NOMO-1 (cell line): ENCODE results near the gene HOXA4.

ENCODE experiments used
- DNase-seq, 2 experiments: peaks; one replicate each; lab custom pipeline; 2025; ENCODE audit not compliant: unreplicated experiment in 2 of 2; lab: John Stamatoyannopoulos, UW

Gene HOXA4

DNA sequence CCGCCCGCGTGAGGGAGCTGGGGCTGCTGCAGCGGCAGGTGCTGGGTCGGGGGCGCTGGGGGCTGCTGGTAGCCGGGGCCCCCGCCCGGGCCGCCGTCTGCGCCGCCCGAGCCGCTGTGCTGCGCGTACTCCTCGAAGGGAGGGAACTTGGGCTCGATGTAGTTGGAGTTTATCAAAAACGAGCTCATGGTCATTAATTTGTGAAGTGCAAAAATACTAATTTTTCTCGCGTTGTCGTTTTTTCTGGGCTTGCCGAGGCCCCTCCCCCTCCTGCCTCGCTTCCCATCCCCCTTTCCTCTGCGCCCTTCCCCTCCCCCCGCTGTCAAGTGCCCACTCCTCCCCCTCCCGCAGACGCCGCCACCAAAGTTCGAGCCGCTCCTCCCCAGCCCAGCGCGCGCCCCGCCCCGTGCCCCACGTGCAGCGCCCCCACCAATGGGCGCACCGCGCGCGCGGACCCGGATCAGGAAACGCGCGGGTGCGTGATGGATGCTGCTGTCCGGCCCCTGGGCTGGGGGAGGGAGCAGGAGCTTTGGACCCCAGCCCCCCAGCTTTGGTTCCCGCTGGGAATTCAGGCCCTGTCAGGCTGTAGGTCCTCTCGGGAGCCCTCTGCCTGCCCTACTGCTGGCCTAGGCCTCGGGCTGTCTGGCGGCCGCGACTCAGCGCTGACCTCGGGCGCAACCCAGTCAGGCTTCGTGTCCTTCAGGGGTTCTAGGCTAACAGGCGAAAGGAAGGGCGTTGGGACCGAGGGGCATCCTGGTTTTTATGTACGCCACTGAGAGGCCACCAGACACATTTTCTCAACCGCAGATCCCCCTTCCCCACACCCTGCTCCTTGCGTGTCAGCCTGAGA, at the start of gene HOXA4:
Gene HOXA4, minus strand, starts transcription at position 218 of the 850 bp plus-strand sequence. Its CDS starts 24 bp downstream, at position 194.
- DNase-seq: no peak

DNA sequence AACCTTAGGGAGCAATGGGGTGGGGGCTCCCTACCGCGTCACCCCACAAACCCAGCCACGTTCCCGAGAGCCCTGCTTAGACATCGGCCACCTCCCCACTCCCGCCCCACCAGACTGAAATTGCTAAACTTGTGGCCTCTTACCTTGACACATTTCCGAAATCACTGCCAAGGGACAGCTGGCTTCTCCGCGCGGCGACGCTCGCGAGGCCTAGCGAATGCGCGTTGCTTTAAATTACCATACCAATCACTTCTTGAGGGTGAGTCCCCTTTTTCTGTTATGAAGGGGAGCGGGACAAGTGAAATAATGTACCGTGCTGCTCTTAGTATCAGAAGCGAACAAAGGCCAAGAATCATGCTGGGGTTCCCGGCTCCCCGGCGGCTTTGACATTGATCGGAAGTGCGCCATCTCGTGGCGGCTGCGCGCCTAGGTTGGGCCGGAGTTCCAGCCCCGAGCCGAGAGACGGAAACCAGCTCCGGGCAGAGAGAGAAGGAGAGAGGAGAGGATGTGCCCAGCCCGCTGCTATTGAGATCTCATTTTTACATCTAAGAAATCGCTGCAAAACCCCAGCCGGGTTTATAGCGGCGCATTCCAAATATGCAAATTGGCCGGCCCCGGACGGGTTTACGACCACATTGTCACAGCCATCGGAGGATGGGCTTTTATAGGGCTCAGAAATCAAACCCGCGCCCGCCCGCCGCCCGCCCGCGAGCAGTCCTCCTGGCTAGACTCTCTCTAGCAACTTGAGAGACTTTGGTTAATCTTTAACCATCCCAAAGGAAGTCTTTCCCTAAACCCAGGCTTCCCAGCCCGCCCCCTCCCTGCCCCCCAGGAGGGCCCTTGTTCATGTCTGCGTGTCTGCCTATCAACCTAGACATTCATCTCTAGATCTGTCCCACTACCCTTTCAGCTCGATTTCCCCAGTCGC, 49.2 kb upstream of the HOXA4 start:
- peak; percentile 63 to 68 for DNase-seq

DNA sequence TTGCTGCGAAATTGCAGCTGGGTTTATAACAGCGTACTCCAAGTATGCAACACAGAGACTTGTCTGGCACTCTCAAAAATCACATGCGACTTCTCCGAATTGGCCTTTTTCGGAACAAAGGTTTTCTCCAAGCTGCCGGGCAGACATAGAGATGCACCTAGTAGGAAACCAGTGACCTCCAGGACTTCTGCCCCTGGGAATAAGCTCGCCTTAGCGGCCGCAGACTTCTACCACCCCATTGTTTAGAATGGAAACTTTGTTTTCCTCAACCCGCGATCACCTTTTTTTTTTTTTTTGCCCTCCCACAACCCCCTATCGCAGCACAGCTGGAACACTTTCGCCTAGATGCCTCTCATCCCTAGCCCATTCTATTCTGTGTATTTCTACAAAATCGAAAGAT, 48.5 kb upstream of the HOXA4 start:
- no peak for DNase-seq

DNA sequence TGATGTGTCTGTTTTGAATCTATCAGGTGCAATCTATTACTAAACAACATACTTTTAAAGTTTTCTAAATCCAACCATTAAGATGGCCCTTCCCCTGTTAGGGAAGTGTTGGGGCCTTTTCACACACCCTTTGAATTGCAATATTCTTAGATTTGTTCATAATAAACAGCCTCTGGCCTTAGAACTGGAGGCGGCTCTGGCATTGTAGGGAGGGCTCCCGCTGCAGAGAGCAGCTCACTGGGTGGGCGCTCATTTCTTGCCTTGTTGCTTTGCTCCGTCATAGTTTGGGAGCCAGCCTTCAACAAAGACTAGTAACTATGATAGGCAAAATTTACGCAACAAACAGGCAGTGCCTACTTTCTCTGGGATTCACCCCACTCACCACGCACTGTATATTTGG, 47.8 kb upstream of the HOXA4 start:
- no peak for DNase-seq

DNA sequence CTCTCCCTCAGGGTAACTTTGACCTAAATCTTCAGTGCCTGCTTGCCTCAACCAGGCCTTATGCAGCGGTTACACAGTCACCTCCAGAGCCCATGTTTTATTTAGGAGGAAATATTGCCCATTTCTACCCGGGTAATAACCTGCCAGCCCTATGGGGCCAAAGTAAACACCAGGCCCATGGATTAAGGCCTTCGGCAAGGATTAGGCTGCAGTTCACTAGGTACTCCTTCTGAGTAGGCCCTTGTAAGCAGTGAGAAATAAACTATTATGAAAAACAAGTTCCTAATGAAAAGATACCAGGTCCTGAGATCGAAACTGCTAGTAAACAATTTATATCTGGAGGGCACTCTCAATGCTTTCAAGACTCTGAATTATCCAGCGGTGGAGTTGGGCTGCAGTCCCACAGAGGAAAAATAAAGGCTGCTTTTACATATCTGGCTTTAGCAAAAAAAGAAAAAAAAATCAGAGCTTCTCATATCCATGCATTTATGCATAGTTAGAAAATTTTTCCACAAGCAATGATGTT, 47.3 kb upstream of the HOXA4 start:
- DNase-seq: no peak

DNA sequence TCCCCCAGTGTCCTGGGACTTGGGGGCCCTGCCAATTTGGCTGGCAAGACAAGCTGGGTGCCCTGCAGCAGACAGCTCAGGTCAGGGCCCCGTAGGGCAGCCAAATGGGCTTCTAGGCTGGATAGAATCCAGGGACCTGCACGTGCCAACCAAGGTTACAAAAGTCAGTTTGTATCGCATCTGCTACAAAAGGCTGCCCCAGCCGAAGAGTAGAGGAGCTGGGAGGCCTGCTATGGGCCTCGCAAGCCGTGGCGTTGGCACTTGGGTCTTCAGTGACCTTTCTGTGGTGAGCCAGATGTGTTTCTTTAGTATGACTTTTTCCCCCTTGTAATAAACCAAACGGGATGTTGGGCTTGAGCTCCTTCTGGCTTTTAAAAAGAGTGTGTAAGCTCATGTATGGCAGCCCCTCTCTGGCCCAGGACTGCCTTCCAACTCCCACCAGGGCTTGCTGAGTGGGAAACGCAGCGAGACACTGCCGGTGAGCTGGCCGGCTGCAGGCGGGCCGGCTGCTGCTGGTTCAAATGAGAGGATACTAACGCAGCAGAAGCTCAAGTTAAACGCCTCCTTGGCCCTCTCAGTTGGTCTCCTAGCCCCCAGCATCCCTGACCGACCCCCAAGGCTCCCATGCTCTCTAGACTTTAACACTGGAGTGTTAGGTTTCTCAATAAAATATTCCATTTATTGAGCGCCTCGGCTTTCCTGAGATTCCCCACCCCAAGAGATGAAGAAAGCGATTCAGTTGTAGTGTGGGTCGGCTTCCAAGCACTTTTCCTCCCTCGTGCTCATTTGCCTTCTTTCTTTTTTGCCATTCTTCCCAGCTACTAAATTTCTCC, 46.6 kb upstream of the HOXA4 start:
- DNase-seq: no peak

DNA sequence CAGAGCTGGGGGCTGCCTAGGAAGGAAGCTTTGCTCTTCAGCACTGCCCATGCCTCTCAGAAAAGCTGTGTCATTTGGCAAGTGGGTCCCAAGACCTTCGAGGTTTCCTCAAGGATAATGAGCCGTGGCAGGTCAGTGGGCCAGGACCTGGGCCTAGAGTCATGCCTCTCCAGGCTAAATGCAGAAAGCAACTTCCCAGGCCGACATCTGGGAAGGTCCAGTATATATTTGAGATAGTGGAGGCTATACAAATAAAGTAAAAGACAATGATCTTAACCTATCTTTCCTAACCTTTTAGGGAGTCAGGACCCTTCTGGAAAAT, 45.9 kb upstream of the HOXA4 start:
- no peak for DNase-seq

DNA sequence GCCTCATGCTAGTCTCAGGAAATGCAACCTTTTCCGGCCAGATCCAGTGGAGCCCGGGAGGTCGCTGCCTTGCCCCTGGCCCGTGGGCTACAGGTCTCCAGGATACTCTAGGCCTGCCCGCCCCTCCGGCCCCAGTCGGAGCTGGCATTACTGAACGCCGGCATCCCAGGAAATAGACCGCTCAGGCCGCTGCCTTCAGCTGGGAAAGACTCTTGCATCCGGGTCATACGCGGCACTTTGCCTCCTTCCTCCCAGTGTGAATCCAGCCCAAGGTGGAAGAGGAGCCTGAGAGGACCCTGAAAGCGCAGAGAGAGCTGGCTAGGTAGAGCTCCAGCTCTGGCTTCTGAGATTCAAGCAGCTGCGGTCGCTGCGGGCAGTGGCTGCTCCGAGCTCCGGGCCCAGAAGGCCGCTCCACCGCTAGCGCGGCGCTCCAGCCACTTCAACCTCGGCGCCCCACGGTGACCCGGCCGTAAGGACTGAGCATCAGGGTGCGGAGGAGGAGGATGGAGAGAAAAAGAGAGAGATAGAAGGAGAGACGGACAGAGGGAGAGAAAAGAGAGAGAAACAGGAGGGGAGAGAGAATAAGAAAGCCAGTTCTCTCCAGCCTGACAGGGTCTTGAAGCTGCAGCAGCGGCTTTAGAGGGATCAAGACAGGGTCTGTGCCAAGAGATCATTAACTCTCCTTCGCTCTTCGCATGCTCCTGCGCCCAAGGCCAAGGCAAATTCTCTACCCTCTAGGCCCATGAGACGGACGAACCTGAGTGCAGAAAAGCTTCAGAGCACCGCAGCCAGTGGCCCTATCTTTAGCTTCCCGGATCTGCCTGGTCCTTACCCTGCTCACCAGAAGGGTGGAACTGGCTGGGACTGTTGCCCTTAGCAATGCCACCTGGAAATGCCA, 45.3 kb upstream of the HOXA4 start:
- DNase-seq: no peak

DNA sequence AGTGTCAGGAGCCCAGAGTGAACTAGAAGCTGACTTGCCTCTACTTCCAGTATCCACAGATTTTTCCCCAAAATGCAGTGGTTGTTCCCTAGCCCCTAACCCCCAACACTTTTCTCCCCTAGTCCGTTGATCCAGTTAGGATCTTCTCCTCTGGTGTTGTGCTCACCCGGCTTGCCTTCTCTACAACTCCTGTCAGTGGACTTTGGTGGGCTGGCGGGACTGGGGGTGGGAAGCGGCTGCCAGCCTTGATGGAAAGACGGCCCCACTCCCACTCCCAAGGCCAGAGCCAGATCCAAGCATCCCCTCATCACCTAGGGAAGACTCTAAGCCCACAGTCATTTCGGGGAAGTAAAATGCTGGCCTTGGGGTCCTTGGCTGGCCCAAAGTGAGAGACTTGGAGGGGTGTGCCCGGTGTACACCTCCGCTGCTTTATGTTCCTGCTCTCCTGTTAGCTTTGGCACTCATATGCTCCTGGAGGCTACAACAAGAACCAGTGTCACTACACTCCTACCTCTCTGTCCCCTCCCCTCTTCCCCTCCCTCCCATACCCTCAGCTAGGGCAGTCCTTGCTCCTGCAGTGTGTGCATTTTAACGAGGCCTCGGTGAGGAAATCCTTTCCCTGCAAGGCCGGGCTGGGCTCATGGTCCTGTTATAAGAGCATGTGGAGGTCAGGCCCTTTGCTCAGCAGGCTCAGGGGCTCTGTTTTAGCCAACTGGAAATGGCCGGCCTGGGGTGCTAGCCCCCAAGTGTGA, 44.5 kb upstream of the HOXA4 start:
- peak; percentile 52 to 54 for DNase-seq

DNA sequence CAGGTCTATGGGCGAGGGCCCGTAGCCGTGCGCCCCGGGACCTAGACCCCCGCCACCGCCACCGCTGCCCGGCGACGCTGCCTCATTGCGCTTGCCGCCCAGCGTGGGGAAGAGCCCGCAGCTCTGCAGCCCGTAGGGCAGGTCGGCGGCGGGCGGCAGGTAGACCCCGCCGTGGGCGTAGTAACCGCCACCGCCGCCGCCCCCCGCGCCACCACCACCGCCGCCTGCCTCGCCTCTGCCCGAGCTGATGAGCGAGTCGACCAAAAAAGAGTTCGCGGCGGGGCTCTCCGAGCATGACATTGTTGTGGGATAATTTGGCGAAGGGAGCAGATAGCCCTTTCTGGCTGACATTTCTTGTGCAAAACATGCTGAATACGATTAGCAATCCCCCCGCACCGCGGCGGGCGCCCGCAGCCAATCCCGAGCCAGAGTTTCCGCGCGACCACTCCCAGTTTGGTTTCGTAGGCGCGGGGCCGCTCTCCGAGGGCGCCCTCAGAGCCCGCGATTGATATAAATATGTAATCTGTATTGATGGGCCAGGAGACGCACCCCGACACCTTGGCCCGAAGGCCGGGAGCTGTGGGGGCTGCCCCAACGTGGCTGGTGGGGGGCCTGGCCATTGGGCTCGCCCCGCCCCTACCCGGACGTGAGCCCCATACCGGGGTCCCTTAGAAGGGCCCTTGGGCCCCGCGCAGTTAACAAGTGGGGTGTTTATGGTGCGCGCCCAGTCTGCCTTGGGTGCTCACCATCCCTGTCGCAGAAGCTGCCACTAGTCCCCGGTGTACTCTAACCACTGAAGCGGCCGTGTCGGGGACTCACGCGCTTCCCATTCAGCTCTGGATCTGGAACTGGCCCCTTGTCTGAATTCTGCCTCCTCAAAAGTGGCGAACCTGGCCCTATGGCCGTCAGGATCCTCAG, 43.7 kb upstream of the HOXA4 start, which contains the start of gene HOXA10:
Gene HOXA10, minus strand, starts transcription at position 365 of the 918 bp plus-strand sequence. Its CDS starts 14 bp downstream, at position 351.
- peak; percentile 59 to 77 for DNase-seq

DNA sequence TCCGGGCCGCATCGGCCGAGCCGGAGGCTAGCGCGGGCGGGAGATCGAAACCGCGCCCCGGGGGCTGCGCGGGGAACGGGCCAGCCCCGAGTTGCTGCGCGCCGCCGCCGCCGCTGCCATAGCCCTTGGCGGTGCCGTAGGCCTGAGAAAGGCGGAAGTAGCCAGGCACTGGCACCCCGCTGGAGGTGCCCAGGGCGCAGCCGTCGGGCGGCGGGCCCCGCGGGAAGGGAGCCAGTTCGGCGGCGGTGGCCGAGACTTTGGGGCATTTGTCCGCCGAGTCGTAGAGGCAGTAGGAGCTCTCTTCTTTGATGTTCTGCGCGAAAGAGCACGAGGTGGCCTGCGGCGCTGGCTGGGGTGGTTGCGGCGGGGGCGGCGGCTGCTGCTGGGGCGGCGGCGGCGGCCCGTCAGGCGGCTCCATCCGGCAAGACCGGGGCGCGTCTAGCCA, 43.0 kb upstream of the HOXA4 start:
- peak in 1 of 2 experiments; percentile 31 for DNase-seq

DNA sequence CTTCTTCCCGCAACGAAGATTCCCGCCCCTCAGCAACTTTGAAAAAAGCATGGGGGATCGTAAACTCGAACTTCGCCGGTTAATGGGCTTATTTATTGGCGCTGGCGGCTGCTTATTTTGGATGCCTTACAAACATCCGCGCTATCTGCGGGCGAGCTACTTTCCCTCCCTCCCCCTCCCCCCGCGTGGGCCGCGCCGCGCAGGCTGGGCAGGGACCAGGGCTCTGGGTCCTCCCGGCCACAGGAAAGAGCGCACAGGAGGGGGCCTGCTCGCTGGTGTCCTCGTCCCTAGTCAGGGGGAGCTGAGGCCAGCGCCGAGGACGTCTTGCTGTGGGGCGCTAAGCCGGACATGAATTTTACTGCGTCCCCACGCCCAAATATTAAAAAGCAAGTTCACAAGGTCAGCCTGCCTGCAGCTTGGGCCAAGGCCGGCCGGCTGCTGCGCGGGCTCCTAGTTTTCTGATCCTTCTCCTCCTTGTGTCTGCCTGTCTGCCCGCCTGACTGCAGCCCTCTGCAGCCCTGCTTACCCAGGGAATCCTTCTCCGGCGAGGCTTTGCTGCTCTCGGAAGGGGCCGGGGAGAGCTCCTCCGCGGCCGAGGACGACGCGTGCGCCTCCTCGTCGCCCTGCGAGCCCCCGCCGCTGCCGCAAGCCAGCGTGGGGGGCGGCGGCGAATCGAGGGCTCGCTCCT, 42.4 kb upstream of the HOXA4 start:
- DNase-seq: no peak

DNA sequence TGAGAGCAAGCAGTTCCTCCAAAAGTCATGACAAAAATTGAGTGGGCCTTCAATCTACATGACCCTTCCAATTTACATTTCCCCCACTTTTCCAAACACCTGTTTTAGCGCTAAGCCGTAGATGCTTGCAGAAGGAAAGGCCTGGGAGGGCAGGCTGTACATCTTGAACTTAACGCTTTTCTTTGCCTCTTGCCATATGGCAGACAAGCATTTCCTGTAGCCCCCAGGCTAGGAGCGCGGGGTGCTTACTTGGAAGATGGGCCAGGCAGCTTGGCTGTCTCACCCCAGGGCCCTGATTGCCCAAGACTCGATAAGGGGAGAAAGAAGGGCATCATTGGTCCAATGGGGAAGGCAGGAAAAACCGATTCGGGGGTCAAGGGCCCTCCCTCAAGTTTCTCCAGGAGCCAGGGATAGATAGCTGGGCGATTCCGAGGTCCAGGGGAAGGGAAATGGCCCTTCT, 41.8 kb upstream of the HOXA4 start:
- DNase-seq: no peak

DNA sequence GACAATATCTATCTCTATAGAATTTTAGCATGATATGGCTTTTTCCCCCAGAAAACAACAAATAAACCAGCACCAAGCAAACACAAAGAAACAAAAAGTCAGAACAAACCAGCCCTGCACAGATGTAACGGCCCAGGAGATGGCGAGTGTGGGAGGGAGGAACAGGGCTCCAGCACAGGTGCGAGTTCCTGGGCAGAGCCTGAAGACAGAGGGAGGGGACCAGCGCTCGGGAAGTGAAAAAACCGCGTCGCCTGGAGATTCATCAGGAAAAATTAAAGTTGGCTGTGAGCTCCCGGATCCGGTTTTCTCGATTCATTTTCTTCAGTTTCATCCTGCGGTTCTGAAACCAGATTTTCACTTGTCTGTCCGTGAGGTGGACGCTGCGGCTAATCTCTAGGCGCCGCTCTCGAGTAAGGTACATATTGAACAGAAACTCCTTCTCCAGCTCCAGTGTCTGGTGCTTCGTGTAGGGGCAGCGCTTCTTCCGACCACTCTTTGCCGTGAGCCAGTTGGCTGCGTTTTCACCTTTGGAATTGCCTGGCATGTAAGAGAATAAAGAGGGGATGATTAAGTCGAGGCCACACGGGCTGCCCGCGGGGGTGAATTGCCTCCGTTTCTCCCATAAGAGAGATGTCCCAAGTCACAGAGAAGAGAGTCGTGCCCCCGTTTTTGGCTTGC, 41.2 kb upstream of the HOXA4 start:
- no peak for DNase-seq

DNA sequence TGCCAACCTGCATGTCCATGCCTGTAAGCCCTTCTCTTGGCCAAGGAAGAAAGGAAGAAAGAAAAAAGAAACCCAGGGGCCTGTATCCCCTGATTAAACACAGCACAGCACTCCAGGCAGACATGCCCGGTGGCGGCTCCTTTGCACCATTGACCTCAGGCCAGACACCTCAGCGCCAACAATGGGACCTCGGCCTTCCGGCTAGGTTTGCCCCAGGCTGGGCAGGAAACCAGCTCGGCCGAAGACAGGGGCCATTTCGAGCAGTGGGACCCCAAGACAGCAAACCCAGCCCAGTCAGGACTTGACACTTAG, 40.7 kb upstream of the HOXA4 start:
- peak in 1 of 2 experiments; percentile 28 for DNase-seq

DNA sequence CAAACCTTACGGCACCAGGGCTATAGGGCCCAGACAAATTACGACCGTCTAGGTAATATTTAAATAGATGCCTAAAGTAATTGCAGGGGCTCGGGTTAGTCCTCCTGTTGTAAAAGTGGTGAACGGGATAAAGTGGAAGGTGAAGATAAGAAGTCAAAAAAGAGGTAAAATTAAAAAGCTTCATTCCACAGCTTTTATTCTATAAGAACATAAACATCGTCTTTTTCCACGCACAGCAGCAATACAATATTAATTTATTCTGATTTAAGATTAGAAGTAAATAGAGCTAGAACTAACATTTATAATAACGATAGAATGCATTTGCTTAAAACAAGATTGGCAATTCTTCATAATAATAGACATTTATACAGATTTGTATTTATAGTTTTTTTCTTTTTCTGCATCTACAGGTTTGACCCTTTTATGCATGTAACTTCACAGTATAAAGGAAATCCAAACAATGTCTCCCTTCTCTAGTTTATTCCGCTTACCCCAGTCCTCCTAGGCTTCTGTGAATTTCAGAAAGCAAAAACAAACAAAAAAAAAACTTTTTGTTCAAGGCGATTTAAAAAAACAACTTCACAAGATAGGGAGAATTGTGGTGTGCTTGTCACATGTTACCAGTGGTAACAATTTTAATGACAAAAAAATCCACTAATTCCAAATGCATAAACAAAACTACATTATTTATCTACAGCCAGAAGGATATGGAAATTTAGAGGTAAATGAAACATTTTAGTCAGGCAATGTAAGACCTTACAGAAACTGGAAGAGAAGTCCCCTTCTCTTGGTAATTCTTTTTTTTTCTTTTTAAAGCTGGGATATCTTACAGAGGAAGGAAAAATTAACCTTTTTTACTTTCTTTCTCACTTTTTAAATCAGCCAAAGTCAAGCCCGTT, 40.1 kb upstream of the HOXA4 start:
- DNase-seq: no peak
